HG03175 (cell line): Measurements from ENCODE around the gene SLC30A1.
A peak's percentile ranks its signal among the peaks of the same experiment; 100 is the strongest.
"Not testable (repeated sequence)": the region's sequence is repeated elsewhere in the genome, so short reads cannot be mapped to it uniquely, and the experiment has no call there.

Experiments
- ATAC-seq: cut with Tn5 transposase; IDR thresholded peaks from one replicate; pipeline ENCODE4 v1.9.1; 2021; ENCODE audit warnings: mild to moderate bottlenecking, moderate library complexity; ENCODE audit not compliant: unreplicated experiment

SLC30A1 gene, protein sequence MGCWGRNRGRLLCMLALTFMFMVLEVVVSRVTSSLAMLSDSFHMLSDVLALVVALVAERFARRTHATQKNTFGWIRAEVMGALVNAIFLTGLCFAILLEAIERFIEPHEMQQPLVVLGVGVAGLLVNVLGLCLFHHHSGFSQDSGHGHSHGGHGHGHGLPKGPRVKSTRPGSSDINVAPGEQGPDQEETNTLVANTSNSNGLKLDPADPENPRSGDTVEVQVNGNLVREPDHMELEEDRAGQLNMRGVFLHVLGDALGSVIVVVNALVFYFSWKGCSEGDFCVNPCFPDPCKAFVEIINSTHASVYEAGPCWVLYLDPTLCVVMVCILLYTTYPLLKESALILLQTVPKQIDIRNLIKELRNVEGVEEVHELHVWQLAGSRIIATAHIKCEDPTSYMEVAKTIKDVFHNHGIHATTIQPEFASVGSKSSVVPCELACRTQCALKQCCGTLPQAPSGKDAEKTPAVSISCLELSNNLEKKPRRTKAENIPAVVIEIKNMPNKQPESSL

DNA sequence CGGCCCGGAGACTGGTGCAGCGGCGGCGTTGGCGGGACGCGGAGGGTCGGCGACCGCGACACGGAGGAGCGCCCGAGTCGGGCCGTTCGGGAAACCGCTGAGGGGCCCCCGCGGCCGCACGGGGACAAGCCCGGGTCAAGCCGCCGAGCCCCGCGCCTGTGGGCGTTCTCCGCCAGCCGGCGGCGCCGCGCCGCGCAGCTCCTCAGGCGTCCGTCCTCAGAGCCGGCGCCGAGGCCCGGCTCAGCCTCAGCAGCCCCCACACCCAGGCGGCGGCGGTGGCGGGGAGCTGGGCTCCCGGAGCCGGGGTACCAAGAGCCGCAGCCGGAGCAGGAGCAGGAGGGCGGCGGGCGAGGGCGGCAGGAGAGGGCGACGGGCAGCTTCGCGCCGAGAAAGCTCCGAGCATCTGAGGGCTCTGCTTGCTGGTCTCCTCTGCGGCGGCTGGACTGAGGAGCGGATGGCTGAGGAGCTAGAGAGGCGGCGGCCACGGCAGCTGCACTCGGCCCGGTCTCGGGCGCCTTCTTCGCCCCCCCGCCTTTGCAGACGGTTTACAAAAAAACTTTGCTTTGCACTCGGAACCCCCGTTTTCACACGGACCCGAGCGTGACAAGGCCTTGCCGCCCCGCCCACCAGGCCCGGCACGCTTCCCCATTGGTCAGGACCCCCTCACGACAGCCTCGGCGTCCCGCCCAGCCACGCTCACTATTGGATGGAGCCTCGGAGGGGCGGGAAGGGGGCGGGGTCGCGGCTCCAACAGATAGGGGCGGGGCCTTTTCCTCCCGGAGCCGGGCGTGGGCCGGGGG, at the start of gene SLC30A1:
TSS of gene SLC30A1 (minus strand) at position 522 of the 800 bp plus-strand sequence. CDS start 549 bp downstream, outside the sequence.
- peak; percentile 86 for ATAC-seq

DNA sequence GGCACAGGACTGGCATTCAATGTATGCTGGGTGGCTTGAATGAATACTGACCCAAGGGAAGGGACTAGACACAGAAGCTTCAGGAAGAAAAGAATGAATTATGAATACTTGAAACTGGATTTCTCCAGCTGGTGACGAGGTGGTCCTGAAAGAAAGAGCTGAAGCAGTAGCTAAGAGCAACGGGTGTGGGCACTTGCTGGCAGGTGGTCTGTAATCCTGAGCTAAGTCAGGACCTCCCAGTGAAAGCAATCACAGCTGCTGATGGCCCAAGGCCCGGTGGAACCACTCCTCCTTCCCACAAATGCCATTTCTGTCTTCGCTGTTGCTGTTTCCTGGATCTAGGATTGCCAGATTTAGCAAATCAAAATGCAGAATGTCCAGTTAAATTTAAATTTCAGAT, 49.5 kb upstream of the SLC30A1 start:
- no peak for ATAC-seq

DNA sequence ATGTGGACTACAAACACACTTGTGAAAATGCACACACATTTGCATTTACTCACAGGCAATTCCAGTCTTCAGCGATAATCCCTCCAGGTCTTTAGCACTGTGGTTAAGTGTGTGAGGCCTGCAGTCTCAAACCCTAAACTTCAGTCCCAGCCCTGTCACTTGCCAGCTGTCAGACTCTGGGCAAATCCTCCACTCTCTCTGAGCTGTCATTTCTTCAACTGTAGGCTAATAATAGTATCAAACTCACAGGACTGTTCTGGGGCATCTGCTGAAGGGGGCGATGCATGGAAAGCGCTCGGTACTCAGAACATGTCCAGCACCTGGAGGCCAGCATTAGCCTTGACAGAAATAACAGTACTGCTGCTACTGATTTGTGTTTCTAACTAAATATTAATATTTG, 48.3 kb upstream of the SLC30A1 start:
- ATAC-seq, result no peak

DNA sequence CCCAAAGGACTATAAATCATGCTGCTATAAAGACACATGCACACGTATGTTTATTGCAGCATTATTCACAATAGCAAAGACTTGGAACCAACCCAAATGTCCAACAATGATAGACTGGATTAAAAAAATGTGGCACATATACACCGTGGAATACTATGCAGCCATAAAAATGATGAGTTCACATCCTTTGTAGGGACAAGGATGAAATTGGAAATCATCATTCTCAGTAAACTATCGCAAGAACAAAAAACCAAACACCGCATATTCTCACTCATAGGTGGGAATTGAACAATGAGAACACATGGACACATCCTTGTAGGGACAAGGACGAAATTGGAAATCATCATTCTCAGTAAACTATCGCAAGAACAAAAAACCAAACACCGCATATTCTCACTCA, 46.9 kb upstream of the SLC30A1 start:
- ATAC-seq, result not testable (repeated sequence)

DNA sequence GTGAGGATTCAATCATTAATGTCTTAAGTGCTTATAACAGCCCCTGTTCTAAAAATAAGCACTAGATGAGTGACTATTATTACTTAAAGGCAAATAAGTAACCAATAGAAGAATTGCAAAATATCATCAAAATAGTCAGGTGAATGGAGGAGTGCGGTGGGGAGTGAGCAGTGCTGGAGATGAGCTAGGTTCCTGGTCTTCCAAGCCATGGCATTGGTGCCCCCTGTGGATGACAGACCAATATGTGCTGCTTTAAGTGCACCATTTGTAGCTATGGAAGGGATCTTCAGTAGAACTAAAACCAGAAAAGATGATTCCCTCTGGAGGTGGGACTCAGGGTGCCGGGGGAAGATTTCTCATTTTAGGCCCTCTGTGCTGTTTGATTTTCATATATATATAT, 46.1 kb upstream of the SLC30A1 start:
- ATAC-seq, result no peak

DNA sequence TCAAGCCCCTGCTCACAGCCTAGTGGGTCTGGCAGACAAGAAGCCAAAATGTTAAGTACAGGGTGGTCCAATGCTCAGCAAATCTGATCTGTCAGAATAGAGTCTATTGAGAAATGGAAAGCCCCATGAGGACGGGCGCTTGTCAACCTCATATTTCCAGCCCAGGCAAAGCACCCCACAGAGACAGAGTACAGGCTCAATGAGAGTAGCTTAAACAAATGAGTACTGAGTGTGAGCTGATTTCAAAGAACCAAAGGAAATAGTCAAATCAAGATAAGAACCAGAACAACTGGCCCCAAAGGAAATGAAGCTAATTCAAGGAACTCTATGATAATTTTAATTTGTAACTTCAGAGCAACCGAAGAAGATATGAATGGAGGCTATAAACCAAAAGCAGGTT, 44.6 kb upstream of the SLC30A1 start:
- ATAC-seq, result no peak

DNA sequence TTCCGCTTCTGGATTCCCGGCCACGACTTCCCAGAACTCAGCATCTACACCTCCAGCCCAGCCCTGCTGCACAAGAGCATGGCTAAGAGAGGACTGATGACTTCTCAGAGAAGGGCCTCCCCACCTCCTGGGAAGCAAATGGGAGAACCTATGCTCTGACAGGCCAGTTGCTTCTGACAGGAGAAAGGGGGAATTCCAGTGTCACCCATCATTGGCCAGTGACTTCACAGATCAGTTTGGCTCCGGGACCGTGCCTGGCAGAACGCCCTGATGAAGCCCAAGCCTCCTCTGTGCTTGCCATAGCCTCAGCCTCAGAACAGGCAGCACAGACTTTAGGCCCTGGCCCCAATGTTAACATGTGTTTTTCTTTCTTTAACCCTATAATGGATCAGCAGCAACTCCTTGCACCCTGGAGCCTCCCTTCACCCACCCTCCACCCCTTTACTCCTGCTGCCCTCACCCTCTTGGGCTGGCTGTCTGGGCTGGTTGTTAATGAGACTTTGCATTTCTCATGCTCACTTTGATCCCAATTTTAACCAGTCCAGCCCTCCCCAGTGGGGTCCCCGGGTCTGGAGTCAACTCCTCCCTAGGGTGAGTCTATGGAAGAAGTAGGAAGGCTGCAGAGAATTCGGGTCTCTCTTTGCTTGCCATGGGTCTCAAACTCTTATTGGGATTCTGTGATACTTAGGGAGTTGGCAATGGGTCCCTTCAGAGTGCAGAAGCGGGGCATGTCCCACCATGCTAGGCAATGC, 42.7 kb upstream of the SLC30A1 start:
- no peak for ATAC-seq

DNA sequence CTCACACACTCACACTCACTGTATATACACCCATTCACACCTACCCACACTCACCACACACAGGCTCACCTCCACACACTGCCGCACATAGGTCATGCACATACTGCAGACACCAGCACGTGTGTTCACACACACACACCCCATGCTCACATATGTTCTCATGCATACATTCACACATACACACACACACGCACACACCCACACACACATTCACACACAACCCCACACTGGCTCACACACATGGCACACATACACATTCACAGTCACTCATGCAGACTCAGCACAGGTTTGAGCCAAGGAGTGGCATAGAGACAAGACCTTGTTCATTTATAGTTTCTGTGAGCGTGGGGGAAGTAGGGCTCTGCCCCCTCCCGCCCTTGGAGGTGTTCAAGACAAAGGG, 41.1 kb upstream of the SLC30A1 start:
- ATAC-seq, result no peak

DNA sequence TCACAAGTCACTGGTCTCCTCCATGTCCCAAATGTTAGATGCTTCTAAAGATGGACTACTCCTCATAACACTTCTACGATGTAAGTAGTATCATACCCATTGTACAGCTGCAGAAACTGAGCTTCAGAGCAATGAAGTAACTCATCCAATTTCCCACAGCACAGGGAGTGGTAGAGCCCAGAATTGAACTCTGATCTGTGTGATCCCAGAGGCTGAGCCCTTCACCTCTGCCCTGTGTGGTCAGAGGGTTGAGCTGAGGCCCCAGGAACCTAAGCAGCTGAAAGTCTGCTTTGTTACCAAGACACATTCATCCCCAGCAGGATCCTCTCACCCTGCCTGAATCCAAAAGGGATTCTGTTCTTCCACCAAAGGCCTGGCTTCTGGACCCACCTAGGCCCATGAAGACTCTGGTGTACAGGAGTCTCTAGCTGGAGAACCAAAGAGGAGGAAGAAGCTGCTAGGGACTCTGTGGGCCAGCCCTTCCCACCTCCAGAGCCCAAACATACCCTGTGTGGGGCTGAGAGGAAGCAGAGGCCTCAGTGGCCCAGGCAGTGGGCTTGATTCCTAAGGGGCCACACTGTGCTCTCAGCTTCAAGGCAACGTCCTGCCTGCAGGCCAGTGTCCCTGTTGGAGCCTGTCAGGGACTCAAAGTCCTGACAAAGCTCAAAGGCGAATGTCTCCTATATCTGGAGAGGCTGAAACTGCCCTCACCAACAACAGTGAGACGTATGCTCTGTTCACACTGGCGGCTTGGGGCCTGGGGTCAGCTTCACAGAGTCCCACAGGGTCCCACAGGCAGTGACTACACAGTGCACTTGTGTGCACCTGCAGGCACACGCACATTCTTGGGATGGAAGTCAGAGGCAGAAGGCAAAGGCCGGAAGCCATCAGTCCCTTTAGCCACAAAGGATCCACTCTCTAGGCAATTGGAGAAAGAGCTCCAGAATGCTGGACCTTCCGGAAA, 40.4 kb upstream of the SLC30A1 start:
- ATAC-seq, result no peak

DNA sequence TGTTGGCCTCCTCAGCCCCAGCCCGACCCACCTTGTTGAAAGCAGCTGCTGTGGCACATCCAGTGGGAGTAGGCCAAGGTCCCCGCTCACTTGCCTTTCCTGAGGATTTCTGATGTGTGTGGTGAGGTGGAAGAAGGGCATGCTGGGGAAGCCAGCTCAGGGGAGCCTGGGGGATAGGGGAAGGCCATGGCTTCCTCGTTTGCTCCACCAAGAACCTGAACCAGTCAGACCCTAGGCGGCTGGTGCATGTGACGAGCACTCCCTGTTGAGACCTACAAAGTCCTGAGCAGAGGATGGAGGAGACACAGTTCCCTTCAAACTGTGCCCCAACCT, 38.0 kb upstream of the SLC30A1 start:
- no peak for ATAC-seq

DNA sequence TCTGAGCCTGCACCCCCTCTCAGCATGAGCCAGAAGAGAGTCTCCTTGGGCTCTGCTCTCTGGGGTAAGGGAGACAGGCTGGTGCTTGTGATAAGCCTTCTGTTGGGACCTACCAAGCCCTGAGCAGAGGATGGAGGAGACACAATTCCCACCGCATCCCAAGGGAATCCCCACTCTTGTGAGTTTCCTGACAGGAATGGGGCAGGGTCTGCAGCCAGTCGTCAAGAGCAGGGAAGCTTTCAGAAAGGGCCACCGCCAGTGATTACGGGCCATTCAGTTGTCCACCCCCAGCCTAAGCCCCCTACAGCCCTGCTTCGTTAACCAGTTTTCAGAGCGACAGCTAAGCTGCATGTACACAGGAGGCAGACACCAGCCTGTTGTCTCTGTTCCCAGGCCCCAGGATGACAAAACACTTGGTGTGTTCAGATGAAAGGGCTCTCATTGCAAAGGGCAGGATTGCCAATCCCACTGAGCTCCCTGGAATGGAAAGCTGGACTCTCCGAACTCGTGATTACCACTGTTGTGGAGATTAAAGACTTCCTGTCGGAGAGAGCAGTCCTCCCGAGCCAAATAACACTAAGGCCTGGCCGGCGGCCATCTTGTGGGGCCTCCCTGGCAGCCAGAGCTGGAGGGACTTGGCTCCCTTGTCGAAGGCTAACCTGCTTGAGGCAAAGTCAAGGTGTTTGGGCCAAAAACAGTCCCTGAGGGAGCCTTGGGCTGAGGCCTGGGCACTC, 37.4 kb upstream of the SLC30A1 start:
- no peak for ATAC-seq

DNA sequence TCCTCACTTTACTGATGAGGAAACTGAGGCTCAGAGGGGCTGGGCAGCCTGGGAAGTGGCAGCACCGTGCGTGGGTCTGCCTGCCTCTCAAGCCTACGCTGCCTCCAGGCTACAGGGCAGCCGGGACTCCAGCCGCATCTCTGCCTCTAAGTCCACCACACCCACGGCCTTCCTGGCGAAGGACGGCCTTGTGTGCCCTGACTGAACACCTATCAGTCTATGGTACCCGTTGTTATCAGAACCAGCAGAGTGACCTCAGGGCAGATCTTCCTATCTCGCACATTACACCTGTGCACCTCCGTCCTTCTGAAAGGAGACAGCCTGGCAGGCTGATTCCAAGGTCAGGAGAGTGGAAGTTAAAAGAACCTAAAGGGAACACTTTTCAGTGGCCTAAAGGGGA, 35.7 kb upstream of the SLC30A1 start:
- ATAC-seq, result no peak

DNA sequence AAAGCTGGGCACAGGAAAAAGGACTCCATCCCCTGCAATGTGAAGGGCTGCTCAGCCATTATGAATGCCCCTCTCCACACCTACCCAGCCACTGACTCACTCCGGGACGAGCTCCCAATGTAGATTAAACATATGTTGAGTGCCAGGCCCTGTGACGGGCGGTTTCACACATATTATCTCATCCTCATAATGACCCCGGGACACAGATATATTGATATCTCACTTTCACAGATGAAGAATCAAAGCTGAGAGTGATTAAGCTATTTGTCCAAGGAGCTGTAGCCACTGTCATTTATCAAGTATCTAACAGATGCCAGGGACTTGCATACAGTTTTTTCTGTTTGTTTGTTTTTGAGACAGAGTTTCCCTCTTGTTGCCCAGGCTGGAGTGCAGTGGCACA, 35.0 kb upstream of the SLC30A1 start:
- no peak for ATAC-seq

DNA sequence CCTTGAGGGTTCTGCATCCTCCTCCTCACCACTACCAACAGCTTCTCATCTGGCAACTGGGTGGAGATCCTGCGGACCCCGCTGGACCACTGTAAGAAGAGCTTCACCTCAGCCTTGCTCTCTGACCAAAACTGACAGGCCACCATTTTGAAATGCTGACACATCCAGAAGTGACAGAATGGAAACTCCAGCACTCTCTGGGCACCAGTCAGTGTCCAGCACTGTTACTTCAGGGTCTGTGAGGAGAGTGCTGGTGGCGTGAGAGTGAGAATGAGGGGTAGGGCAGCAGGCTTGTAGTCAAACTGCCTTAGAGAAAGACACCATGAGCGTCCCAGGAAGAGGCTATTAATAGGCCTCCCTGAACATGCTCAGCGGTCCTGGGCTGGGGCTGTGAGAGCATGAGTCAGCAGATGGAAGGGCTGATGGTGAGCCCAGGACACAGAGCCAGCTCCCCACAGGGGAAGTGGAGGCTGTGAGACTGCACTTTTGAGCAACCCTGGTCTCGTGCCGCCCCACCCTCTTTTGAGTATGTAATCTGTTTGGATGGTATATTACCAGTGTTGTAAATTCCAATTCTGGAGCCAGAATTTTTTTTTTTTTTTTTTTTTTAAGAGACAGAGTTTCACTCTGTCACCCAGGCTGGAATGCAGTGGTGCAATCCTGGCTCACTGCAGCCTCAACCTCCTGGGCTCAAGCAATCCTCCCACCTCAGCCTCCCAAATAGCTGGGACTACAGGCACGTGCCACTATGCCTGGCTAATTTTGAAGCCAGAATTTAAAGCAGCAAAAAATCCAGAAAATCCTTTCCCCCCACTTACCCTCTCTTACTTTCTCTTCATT, 34.4 kb upstream of the SLC30A1 start:
- ATAC-seq, result no peak

DNA sequence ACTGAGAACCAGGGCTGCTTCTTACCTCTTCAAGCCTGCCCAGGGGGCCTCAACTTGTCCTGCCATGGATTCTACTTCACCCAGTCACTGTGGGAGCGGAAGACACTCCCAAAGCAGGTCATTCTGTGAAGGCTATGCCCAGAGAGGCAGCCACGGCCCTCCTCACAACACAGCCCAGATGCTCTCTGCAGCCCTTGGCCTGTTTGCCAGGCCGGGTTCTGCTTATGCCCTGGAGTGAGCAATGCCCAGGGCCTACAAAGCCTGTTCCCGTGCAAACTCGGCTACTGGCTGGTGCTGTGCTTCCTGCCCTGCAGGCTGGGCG, 33.8 kb upstream of the SLC30A1 start:
- no peak for ATAC-seq

DNA sequence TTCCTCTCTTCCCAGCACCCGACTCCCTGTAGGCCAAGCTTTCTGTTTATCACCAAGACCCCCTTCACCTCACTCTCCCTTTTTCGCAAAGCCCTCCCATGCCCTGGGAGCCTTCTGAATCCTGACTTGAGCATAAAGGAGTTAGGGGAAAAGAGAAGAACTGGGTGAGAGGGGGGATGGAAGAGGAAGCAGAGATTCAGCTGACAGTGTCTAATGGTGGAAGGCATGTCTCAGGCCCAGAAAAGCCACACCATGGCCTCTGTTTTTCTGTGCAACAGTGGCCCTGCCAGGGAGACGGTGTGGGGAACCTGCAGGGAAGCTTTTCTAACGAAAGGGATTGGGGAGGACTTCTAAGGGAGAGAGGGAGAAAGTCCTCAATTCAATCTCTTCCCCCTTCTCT, 32.9 kb upstream of the SLC30A1 start:
- no peak for ATAC-seq

DNA sequence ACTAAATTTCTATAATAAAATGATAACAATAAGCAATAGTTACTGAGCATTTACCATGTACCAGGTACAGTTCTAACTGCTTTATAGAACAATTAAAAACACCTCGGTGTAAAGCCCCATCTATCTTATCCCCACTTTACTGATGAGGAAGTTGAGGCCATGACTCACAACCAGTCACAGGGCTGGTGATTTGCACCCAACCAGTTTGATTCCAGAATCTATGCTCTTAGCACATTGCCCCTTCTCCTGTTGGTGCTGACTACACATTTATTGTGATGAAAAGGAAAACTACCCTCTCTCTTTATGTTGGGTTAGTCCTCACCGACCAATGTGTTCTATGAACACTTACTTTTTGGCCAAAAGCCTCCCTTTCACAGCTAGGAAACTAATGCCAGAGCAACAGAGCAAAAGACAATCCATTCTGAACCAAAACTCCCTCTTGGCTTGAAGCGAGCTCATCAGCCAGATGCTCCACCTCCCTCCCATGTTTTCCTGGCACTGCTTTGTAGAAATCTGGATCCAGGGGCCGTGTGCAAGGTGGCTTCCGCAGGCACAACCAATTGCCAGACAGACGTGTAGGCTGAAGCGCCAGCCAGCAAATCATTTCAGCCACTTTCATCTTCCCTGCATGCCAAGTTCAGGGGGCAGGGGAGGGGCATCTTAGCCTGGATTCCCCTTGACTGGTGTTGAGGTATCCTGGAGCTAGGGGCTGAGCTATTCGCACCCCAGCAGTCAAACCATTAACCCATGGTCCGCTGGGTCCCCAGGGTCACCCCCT, 32.0 kb upstream of the SLC30A1 start:
- no peak for ATAC-seq
